GM12878 (cell line): ENCODE results near the gene TNFAIP1.

Experiments
- EED ChIP-seq: sonication (generic); IDR thresholded peaks from 2 replicates; pipeline ENCODE4 v1.6.1; 2016; ENCODE audit warnings: antibody characterized with exemption, low read depth
- MYC ChIP-seq: IDR thresholded peaks from 2 replicates; pipeline ENCODE4 v1.6.1; 2011; ENCODE audit warnings: mild to moderate bottlenecking, low read length, moderate library complexity, inconsistent platforms; ENCODE audit not compliant: insufficient read depth, insufficient replicate concordance, insufficient read length, severe bottlenecking
- ZNF24 ChIP-seq: fragments of 450-650 bp; IDR thresholded peaks from 2 replicates; pipeline ENCODE4 v1.6.1; 2017; ENCODE audit warnings: antibody characterized with exemption, mild to moderate bottlenecking
- TF ChIP-seq, protein P1 (sequence below): fragments of 450-650 bp; IDR thresholded peaks from 2 replicates; pipeline ENCODE4 v1.6.1; 2018; ENCODE audit warnings: borderline replicate concordance, mild to moderate bottlenecking; ENCODE audit not compliant: partially characterized antibody
- TF ChIP-seq, protein P2 (sequence below), 3 experiments: IDR thresholded peaks in 2 of 3; conservative IDR thresholded peaks in 1 of 3; 2 replicates each; pipeline ENCODE4 v1.5.1; 2011; ENCODE audit warnings: low read depth in 3 of 3, low read length in 3 of 3, mild to moderate bottlenecking in 3 of 3, control low read depth in 2 of 3, moderate library complexity in 2 of 3, inconsistent platforms in 1 of 3, mixed read lengths in 1 of 3; ENCODE audit not compliant: control insufficient read depth in 2 of 3, insufficient read depth in 1 of 3; ENCODE audit errors: extremely low read depth in 1 of 3
- TF ChIP-seq, protein P3 (sequence below): fragments of 450-650 bp; formaldehyde crosslinking; IDR thresholded peaks from 2 replicates; pipeline ENCODE4 v1.4.0; 2022; ENCODE audit warnings: mild to moderate bottlenecking, moderate library complexity

DNA sequence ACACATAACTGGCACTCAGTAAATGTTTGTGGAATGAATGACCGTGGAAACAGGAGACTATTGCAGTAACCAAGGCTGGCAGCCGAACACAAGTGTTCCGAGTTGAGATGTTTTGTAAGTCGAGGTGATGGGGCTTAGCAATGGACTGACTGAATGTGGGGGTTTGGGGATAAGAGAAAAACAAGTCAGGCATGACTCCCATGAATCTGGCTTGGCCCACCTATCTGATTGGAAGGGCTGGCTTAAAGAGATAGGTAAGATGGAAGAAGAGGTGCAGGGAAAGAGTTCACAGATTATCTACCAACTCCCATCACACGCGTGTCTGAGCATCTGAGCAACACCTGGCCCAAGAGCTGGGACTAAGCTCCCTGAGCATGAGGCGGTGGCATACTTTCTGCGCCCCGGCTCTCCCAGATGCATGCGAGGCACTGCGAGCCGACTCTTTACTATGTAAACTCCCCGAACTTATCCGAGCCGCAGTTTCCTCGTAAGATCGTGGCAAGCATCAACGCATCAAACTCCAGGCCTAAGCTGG is 828 bp upstream of the TNFAIP1 start:
- TF ChIP-seq, protein P1, sequence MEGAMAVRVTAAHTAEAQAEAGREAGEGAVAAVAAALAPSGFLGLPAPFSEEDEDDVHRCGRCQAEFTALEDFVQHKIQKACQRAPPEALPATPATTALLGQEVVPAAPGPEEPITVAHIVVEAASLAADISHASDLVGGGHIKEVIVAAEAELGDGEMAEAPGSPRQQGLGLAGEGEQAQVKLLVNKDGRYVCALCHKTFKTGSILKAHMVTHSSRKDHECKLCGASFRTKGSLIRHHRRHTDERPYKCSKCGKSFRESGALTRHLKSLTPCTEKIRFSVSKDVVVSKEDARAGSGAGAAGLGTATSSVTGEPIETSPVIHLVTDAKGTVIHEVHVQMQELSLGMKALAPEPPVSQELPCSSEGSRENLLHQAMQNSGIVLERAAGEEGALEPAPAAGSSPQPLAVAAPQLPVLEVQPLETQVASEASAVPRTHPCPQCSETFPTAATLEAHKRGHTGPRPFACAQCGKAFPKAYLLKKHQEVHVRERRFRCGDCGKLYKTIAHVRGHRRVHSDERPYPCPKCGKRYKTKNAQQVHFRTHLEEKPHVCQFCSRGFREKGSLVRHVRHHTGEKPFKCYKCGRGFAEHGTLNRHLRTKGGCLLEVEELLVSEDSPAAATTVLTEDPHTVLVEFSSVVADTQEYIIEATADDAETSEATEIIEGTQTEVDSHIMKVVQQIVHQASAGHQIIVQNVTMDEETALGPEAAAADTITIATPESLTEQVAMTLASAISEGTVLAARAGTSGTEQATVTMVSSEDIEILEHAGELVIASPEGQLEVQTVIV: no peak
- TF ChIP-seq MYC: no peak
- no peak for TF ChIP-seq EED
- TF ChIP-seq, protein P2, sequence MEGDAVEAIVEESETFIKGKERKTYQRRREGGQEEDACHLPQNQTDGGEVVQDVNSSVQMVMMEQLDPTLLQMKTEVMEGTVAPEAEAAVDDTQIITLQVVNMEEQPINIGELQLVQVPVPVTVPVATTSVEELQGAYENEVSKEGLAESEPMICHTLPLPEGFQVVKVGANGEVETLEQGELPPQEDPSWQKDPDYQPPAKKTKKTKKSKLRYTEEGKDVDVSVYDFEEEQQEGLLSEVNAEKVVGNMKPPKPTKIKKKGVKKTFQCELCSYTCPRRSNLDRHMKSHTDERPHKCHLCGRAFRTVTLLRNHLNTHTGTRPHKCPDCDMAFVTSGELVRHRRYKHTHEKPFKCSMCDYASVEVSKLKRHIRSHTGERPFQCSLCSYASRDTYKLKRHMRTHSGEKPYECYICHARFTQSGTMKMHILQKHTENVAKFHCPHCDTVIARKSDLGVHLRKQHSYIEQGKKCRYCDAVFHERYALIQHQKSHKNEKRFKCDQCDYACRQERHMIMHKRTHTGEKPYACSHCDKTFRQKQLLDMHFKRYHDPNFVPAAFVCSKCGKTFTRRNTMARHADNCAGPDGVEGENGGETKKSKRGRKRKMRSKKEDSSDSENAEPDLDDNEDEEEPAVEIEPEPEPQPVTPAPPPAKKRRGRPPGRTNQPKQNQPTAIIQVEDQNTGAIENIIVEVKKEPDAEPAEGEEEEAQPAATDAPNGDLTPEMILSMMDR (IDR thresholded peaks at IDR 0.05 in 2 of 3, conservative IDR thresholded peaks at IDR 0.05 in 1 of 3; ENCODE audit: control insufficient read depth in 2 of 3, extremely low read depth in 1 of 3, insufficient read depth in 1 of 3, low read depth in 3 of 3, low read length in 3 of 3): no peak
- TF ChIP-seq, protein P3, sequence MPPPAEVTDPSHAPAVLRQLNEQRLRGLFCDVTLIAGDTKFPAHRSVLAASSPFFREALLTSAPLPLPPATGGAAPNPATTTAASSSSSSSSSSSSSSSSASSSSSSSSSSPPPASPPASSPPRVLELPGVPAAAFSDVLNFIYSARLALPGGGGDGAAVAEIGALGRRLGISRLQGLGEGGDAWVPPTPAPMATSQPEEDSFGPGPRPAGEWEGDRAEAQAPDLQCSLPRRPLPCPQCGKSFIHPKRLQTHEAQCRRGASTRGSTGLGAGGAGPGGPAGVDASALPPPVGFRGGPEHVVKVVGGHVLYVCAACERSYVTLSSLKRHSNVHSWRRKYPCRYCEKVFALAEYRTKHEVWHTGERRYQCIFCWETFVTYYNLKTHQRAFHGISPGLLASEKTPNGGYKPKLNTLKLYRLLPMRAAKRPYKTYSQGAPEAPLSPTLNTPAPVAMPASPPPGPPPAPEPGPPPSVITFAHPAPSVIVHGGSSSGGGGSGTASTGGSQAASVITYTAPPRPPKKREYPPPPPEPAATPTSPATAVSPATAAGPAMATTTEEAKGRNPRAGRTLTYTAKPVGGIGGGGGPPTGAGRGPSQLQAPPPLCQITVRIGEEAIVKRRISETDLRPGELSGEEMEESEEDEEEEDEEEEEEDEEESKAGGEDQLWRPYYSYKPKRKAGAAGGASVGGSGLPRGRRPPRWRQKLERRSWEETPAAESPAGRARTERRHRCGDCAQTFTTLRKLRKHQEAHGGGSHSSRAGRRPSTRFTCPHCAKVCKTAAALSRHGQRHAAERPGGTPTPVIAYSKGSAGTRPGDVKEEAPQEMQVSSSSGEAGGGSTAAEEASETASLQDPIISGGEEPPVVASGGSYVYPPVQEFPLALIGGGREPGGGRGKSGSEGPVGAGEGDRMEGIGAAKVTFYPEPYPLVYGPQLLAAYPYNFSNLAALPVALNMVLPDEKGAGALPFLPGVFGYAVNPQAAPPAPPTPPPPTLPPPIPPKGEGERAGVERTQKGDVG: no peak
- no peak for TF ChIP-seq ZNF24
